Lung (tissue), 12 donors: Measurements from ENCODE around the gene BCAT1. TPM values are rescaled to one million over a fixed set of nuclear protein-coding genes. Genes with fewer than 3 reads are reported as not detected.

Experiments
- ATAC-seq: fragments of 200-7000 bp; cut with Tn5 transposase; one replicate; pipeline ENCODE4 v1.9.1; 2020; ENCODE audit warnings: moderate number of reproducible peaks; ENCODE audit not compliant: insufficient read depth, low FRiP score
- DNase-seq, 3 donors: peaks; one replicate each; pipeline ENCODE4 v3.0.0-alpha.2; 2013 to 2017
- H3K27ac ChIP-seq, 2 donors: one replicate each; pipeline ENCODE4 v1.5.1; 2013; ENCODE audit warnings: mild to moderate bottlenecking in 2 of 2, moderate library complexity in 2 of 2, control low read depth in 1 of 2, inconsistent platforms in 1 of 2, low read depth in 1 of 2, low read length in 1 of 2
- H3K27me3 ChIP-seq, 3 donors: one replicate each; pipeline ENCODE4 v1.5.1; 2013; ENCODE audit warnings: low read length in 2 of 3; ENCODE audit not compliant: control insufficient read depth in 3 of 3, insufficient read depth in 3 of 3
- H3K36me3 ChIP-seq, 4 donors: one replicate each; pipeline ENCODE4 v1.5.1; 2013; ENCODE audit warnings: low read length in 4 of 4, mild to moderate bottlenecking in 1 of 4, moderate library complexity in 1 of 4; ENCODE audit not compliant: control insufficient read depth in 4 of 4, insufficient read depth in 4 of 4
- H3K4me1 ChIP-seq, 5 donors: one replicate each; pipeline ENCODE4 v1.5.1; 2013; ENCODE audit warnings: low read length in 5 of 5, mild to moderate bottlenecking in 2 of 5, moderate library complexity in 1 of 5; ENCODE audit not compliant: control insufficient read depth in 5 of 5, insufficient read depth in 5 of 5
- H3K4me3 ChIP-seq: one replicate; pipeline ENCODE4 v1.5.1; 2013; ENCODE audit warnings: mild to moderate bottlenecking, control low read depth, moderate library complexity
- H3K9ac ChIP-seq, 2 donors: one replicate each; pipeline ENCODE4 v1.5.1; 2013; ENCODE audit warnings: low read length in 2 of 2, control low read depth in 1 of 2; ENCODE audit not compliant: insufficient read depth in 1 of 2
- H3K9me3 ChIP-seq, 4 donors: one replicate each; pipeline ENCODE4 v1.5.1; 2013; ENCODE audit warnings: low read length in 3 of 4, mild to moderate bottlenecking in 1 of 4, moderate library complexity in 1 of 4; ENCODE audit not compliant: control insufficient read depth in 4 of 4, insufficient read depth in 3 of 4
- CTCF ChIP-seq: IDR thresholded peaks from 2 replicates; pipeline ENCODE4 v1.5.1; 2012; ENCODE audit warnings: mild to moderate bottlenecking; ENCODE audit errors: control extremely low read depth, extremely low read depth
- WGBS, 2 donors: extraction: QIAGEN DNeasy Blood & Tissue Kit; methylation state at CpG; one replicate each; pipeline ENCODE4 v1.1.7; 2013; 5-methylcytosine and 5-hydroxymethylcytosine counted together
- polyA plus RNA-seq, 2 donors: library from polyadenylated mRNA; stranded (reverse); fragments of 200-250 nt; gene quantifications; one replicate each; pipeline ENCODE4 v1.2.1, GENCODE V29; 2013
- total RNA-seq, 2 donors: library from RNA; depleted of rRNA in 1 of 2; stranded (reverse); fragments of >200 nt in 1 of 2; gene quantifications; one replicate each; pipeline ENCODE4 v1.2.1, GENCODE V29; 2014 to 2021
- donor health status: control.
- donor health status: control.
- donor health status: Bipolar disorder and iron deficiency.
- donor health status: healthy.
- donor health status: DM: yes; HTN: yes; CAD: no.

BCAT1 gene
- total and polyA plus RNA-seq, 4 donors = 11.7 to 94.9 (median 40.9) TPM

- no peak for DNase-seq
- Histone ChIP-seq H3K27me3 (no peaks in the 10 kb centered on the region), H3K27ac (no peak overlapping the region), H3K4me1 (no peaks in the 10 kb centered on the region), H3K4me3 (no peak overlapping the region), H3K9me3 (no peaks in the 10 kb centered on the region), H3K9ac (no peak overlapping the region), H3K36me3 (peaks cover 0 to 5% (median 2%) of the 10 kb centered on the region in 4 donors)
- no peak for TF ChIP-seq CTCF
- WGBS, 2 donors = 95% methylated on average over 4 of the region's 4 CpGs
- no peak for ATAC-seq
Observed at GRCh38 chr12:24881724-24882371, 67.1 kb downstream of the BCAT1 start.

- WGBS, 2 donors = 90 to 96% methylated on average over 8 of the region's 8 CpGs
- Histone ChIP-seq H3K27ac (no peak overlapping the region), H3K36me3 (peaks cover 0 to 5% (median 2%) of the 10 kb centered on the region in 4 donors), H3K9ac (no peak overlapping the region), H3K9me3 (no peaks in the 10 kb centered on the region), H3K4me3 (no peak overlapping the region), H3K27me3 (no peaks in the 10 kb centered on the region), H3K4me1 (no peaks in the 10 kb centered on the region)
- TF ChIP-seq CTCF = no peak
- ATAC-seq = no peak
- DNase-seq = no peak
Observed at GRCh38 chr12:24881227-24881626, 67.7 kb downstream of the BCAT1 start.

GRCh38 chr12:24880732-24881131, 68.2 kb downstream of the BCAT1 start:
- ATAC-seq = no peak
- H3K4me3 ChIP-seq = no peak overlapping the region
- peaks cover 0 to 5% (median 2%) of the 10 kb centered on the region in 4 donors for H3K36me3 ChIP-seq
- no peaks in the 10 kb centered on the region for H3K9me3 ChIP-seq
- no peaks in the 10 kb centered on the region for H3K4me1 ChIP-seq
- H3K27ac ChIP-seq = no peak overlapping the region
- no peak overlapping the region for H3K9ac ChIP-seq
- no peak for DNase-seq
- 96 to 97% methylated on average over 5 of the region's 5 CpGs for WGBS, 2 donors
- no peaks in the 10 kb centered on the region for H3K27me3 ChIP-seq
- no peak for TF ChIP-seq CTCF

- Histone ChIP-seq H3K27me3 (no peaks in the 10 kb centered on the region), H3K4me1 (no peaks in the 10 kb centered on the region), H3K9ac (no peak overlapping the region), H3K4me3 (no peak overlapping the region), H3K27ac (no peak overlapping the region), H3K36me3 (peaks cover 0 to 5% (median 2%) of the 10 kb centered on the region in 4 donors), H3K9me3 (no peaks in the 10 kb centered on the region)
- DNase-seq = no peak
- no peak for ATAC-seq
- whole genome bisulfite sequencing, 2 donors = 77 to 81% methylated on average over 2 of the region's 2 CpGs
- no peak for TF ChIP-seq CTCF
Observed at GRCh38 chr12:24879644-24880043, 69.3 kb downstream of the BCAT1 start.
